ENCODE data around the gene CRHBP.
"Not testable (repeated sequence)": the region's sequence is repeated elsewhere in the genome, so short reads cannot be mapped to it uniquely, and the experiment has no call there.

The CRHBP gene

DNA sequence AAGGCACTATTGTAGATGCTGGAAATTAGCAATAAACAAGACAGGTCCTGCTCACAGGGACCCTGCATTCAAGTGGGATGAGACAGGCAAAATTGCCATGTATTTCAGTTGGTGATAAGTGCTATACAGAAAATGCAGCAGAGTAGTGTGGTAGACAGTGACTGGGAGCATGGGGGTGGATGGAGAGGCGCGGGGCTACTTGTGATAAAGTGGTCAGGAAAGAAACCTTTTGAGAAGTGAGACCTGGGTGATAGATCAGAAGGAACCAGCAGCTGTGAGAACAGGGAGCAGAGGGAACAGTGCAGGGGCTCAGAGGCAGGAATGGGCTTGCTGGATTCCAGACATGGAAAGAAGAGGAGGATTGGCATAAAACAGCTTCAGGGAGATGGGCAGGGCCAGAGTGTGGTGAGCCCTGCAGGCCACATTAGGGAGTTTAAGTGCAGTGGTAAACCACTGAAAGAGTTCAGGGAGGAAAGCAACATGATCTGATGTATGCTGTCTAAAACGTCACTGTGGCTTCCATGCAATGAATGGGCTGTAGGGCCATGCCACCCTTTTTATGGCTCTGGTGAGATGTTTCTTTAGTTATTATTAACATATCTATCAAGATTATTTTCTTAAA is 7.3 kb downstream of the CRHBP start:
- DNase-seq, result no peak

DNA sequence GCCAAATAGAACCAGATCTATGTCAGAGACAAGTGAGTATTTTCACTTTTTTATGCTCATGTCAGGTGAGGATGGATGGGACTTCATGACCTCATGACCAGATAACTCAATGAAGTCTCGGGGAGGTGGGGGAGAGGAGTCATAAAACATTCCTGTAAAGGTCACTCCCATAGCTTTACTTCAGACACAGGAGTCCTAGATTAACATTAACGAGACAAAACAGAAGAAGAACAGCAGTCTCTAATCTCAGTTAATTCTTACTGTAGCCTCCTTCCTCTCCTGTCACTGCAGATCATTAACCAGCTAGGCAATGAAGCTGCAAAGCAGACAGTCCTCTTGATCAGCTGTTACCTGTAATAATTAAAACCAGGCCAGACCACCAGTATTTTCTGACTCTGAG is 11.2 kb downstream of the CRHBP start:
- DNase-seq, result no peak

DNA sequence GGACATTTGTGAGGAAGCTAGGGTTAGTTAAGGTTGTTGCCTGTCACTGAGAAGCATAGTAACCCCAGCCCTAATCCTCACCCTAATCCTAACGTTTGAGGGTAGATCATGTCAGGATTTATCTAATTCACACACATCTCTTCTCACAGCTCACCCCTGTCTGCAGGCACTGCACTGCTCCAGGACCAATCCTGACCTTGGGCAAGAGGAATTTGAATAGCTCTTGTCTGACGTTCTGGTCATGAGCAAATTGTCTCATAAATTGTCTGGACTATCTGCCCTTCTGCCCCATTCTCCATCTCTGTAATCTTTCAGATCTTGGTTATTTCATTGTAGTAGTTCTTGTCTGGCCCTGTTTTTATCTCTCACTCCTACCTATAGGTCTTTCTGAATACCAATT is 18.7 kb downstream of the CRHBP start:
- no peak for DNase-seq

DNA sequence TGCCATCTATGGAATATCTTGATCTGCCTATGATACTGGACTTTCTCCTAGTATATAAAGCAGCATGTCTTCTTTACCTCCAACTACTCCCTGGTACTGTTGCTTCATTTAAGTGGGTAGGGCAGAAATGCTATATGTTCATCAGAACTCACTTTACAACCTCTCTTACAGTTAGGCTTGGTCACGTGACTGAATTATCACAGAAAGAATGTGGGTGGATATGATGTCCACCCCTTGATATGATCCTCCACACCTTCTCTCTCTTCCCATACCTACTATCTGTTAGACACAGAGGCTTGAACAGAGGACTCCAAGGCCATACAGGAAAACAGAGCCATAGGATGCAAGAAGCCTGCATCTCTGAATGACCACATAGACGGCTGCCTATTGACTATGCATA is 19.8 kb downstream of the CRHBP start:
- no peak for DNase-seq

DNA sequence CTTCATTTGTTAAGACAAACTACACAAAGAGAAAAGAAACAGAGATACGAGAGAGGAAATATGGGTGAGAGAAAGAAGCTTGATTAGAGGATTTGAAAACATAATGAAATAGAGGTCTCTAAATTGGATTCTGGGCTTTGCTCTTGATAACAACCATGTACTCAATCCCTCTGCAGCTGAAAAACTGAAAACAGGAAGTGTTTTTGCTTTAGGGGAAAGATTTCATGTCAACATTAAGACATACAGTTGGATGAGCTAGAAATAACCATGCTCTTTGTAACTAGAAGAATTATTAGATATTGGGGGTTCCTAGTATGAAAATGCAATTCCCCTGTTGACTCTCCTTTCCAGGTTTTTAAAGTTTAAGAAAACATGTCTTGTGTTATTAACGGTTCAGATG is 21.9 kb downstream of the CRHBP start:
- no peak for DNase-seq

DNA sequence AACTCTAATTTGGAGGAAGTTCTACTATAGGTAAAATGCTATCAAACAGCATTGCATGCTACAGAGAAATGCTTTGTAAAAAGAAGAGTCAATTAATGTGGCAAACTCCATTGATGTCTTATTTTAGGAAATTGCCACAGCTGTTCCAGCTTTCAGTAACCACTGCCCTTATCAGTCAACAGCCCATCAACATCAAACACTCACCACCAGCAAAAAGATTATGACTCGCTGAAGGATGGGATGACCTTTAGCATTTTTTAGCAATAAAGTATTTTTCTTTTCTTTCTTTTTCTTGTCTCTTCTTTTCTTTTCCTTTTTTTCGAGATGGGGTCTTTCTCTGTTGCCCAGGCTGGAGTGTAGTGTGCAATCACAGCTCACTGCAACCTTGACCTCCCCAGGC is 26.0 kb downstream of the CRHBP start:
- DNase-seq, result no peak

DNA sequence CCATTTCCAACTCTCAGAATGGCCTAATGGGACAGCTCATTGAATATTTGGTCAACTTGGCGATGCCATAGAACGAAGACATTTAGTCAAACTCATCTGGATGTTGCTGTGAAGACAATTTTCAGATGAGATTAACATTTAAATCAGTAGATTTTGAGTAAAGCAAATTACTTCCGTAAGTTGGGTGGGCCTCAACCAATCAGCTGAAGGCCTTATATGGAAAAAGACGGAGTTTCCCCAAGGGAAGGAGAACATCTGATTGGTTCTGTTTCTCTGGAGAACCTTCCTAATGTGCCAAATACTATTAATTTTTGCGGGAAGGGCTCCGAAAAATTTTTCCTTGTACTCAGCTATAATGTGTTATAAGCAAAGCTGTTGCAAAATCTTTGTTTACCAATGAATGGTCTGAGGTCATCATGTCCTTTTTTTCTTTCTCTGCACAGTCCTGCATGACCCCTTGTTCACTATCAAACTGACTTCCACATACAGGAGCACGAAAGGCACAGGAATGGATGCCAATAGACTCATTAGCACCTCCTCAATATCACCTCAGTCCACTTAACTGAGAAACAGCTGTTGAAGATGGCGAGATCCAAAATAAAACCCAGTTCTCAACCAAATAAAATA is 27.8 kb downstream of the CRHBP start:
- DNase-seq, result no peak

DNA sequence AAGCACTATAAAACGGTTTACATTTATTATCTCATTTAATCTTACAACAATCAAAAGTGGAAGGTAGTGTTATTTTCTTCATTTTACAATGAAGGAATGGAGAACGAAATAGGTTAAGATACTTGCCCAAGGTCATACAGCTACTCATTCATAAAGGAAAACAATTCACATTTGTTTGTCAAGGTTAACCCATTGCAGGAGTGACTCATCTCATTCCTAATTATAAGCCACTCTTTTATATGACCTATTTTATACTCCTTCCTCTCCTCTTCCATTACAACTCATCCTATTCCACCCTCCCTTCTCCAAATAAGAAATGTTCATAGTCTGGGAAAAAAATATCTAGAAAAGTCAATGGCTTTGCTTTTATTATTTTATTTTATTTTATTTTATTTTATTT is 29.6 kb downstream of the CRHBP start:
- DNase-seq, result no peak

DNA sequence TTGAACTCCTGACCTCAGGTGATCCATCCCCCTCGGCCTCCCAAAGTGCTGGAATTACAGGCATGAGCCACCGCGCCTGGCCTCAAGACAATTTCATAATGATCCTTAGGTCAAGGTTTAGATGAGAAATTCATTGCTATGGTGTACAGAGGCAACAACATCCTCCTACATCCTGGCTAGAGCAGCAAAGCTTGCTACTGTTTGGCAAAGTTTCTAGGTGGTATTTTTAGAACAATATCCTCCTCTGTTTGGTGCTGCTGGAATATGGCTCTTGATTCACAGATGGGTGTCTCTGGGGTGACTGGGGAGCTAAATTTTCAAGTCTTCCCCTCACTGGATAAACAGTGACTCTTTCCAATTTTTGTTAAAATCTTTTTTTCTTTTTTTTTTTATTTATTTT is 30.6 kb downstream of the CRHBP start:
- DNase-seq, result no peak

DNA sequence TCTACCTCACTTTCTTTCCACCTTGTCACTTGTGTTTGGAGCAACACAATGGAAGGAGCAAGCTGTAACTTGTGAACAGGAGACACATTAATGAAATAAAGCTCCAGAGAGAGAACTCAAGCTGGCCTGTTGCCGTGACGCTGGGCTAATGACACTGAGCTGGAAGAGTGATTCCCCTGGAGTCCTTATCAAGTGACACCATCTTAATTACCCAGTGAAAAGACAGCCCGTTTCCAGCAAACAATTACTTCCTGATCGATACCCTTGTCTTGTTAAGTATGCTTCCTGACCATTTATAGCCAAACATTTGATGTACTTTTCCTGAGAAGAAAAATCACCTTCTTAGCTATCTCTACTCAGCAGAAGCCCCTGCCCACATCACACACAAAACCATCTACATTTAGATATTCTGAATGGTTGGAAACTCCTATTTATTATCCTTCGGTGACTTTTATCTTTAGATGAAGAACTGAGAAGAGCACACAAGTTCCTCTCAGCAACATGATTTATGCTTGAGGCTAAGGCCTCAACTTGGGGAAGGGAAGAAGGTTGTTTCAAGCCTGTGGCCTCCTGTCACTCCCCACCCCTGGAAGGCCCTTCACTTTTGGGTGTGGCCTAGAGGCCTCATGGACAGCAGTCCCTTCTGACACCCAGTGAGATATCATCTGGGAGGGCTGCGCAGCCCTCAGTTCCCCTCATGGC is 34.1 kb downstream of the CRHBP start:
- no peak for DNase-seq

DNA sequence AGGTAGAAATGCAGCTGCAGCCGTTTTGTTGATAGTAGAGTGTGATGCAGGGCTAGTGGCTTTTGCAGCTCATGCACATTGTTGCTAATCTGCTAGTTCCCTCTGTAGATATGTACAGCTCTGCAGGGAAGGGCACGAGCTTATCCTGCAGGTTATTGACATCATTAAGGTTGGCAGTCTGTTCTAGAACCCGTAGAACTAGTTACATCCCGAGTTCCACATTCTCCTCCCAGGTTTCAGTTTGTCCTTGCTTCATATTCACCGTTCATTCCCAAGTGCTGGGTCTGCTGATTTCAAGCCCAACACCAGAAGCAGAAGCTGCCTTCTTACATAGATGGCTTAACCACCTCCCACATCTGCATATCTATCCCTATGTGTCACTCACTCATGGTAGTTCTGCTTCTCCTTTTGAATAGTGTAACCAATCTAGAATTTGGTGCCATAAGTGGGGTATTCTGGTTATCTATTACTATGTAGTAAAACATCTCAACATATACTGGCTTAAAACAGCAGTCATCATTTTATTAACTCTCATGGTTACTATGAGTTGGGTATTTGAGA is 38.1 kb downstream of the CRHBP start:
- DNase-seq, result no peak

DNA sequence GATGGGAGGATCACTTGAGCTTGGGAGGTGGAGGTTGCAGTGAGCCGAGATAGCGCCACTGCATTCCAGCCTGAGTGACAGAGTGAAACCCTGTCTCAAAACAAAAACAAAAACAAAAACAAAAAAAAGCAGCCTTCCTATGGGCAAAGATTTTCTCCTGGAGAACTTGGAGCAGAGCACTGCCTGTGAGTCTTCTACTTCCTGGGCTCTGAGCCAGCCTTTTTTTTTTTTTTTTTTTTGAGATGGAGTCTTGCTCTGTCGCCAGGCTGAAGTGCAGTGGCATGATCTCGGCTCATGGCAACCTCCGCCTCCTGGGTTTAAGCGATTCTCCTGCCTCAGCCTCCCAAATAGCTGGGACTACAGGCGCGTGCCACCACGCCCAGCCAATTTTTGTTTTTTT is 40.6 kb downstream of the CRHBP start:
- not testable (repeated sequence) for DNase-seq

DNA sequence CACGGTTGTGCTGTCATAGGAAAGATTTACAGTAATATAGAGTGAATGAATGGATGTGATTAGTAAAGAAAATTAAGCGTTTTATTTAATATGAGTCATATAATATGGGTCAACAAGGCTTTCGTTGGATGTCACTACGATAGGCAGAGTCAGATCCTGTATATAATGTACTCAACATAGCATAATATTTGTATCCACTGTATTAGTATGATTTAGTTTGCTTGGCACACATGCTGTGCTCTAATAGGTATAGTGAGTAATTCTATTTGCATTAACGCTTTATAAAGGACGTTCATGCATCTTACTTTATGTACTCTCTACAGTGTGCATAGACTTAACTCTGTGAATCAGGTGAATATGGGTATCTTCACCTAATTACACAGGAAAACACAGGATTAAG is 41.5 kb downstream of the CRHBP start:
- no peak for DNase-seq

DNA sequence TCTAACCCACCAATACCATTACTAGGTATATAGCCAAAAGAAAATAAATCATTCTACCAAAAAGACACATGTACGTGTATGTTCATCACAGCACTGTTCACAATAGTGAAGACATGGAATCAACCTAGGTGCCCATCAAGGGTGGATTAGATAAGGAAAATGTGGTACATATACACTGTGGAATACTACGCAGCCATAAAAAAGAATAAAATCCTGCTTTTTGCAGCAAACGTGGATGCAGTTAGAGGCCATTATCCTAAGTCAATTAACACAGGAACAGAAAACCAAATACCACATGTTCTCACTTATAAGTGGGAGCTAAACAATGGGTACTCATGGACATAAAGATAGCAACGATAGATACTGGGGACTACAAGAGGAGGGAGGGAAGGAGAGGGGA is 45.4 kb downstream of the CRHBP start:
- DNase-seq, result not testable (repeated sequence)

DNA sequence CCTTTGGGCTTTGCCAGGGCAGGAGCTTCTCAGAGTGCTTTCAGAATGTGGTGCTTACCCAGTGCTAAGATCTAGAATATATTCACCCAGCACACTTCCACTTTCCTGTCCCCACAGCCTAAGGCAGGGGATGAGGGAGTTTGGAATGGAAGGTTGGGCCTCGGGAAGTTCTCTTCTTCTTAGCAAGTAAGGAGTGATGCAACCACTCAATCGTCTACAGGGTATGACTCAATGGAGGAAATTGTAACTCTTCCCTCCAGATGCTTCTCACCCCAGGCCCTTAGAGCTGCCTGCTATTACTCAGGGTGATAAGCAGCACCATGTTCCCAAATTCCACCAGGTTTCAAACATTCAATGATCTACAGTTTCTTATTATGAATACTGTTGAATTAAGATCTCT is 46.6 kb downstream of the CRHBP start:
- no peak for DNase-seq

DNA sequence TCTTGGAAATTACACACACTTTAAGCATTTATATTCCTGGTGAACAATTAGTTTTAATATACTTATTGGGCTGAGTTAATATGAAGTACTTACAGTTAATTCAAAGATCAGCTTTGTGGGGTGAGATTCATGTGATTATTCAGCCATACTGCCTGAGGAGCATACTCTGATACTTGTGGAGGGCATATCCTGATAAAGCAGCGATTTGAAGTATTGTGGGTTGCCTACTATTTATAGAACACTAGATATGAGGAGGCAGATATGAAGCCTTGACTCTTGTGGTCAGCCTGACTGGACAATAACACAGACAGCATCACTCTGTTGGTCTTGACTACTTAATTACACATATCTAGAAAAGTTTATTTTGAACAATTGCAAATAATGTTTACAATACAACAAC is 50.4 kb downstream of the CRHBP start:
- DNase-seq, result no peak

DNA sequence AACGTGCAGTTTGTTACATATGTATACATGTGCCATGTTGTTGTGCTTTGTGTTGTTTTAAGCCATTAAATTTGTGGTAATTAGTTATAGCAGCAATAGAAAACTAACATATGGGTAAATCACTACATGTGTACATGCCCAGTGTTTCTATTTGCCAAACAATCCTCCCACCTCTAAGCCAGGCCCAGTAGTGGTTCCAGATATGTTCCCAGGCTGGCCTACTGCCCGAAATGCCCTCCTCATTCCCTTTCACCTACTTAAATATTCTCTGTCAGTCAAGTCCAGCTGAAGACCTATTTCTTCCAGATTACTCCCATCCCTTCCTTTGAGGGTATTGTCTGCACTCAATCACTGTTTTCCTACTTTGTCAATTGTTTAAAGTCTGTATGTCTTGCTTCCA is 53.3 kb downstream of the CRHBP start:
- DNase-seq, result no peak

DNA sequence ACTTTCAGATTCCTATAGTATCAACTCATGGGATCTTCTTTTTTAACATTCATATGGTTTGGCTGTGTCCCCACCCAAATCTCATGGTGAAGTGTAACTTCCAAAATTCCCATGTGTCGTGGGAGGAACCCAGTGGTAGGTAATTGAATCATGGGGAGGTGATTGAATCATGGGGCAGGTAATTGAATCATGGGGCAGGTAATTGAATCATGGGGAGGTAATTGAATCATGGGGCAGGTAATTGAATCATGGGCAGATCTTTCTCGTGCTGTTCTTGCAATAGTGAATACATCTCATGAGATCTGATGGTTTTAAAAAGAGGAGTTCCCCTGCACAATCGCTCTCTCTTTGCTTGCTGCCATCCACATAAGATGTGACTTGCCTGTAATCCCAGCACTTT is 55.6 kb downstream of the CRHBP start:
- DNase-seq, result no peak

DNA sequence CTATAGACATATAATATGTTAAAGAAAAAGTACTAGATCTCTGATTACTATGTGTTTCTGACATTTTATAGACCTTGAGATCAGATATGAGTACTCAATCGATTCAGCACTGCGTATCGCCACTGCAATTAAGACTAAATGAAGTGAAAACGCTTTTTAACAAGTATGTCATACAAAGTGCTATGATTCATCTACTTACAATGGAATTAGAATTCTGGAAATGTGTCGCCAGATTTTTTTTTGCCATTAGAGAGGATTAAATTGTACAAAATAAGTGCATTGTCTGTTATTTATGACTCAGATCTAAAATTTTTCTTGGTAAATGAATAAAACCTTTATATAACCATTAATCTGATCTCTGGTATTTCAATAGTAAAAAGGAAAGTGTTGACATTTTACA is 57.4 kb downstream of the CRHBP start:
- DNase-seq, result no peak

DNA sequence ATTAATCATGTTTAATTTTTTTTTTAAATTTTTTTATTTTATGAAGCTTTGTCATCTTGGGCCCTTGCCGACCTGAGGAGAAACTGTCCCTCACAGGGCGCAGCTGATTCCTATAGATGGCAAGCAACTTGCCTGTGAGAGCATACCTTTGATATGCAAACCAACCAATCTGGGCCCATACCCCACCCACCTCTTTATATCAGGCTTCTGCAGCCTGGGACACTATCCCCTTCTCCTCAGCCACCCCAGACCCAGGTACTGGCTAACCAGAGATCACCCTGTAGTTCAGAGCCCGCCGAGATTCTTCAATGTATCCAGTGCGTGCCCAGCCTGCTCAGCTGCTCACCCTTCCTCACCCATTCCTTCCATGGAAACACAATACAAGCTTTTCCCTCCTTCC is 58.7 kb downstream of the CRHBP start:
- DNase-seq, result no peak

DNA sequence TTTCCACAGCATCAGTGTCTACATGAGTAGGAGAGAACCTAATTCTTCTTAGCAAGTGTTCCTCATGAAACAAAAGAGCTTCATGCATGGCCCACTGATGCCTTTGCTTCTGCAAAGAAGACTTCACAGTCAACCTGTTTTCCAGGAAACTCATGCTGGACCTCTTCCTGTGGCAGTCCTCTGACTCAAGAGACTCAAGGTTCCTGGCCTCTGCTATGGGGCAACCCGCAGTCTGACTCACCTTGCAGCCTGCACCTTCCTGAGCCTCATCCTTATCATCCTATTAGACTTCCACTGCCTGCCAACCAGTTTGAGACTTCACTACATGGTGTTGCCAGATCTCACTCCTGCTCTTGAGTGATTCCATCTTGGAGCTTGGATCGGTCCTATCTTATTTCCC is 59.8 kb downstream of the CRHBP start:
- no peak for DNase-seq

DNA sequence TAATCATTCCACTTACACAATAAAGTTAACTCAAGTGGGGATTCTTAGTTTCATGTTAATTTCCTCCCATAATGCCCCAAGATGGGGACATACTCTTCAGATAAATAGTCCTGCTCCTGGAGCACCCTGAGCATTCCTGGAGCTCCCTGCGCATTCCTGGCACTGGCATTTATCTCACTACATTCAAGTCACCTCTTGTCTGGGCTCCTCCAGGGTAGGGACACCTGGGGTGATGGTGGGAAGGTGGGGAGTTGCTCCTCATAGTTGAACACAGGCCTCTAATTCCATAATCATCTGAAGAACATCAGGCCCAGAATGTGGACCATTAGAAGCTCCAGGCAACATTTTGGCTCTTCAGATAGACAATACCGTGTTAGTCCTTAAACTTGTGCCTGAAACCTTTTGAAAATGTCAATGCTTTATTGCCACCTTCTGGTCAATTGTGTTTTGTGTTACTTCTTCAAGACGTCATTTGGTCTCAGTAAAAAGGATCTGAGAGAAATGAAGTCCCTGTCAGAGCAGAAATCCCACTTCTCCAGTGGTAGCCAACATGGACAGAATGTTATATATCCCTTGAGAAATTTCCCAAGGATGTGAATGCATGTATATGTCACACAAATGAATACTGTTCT is 63.2 kb downstream of the CRHBP start:
- DNase-seq, result no peak

DNA sequence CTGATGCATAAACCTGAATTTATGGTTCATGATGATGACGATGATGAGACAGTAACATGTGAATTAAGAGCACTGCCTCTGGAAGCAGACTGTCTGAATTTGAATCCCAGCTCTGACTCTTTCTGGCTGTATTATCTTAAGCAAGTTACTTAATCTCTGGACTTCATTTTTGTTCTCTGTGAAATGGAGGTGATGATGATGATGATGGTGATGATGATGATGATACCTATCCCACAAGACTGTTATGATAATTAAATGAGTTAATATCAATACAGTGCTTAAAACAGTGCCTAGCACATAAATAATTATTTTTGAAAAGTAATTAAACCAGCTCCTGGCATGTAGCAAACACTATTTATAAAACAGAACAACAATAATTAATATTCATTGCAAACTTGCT is 64.1 kb downstream of the CRHBP start:
- DNase-seq, result no peak

DNA sequence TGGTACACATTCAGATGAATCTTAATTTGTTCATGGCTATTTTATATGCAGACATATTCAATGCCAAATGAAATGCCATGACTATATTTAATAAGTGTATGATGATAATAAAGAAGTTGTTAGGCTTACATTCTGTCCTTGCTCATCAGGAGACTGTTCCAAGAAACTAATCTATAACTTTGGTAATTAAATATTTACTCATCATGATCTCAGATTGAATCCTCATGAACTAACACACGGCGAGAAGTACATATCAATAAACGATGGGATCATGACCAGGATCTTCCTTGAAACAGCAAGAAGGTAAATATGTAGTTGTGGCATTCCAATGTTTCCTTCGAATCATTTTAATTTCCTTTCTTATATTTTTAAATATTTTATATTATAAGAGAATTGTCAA is 64.8 kb downstream of the CRHBP start:
- no peak for DNase-seq

Measured in stimulated activated CD4-positive, alpha-beta T cell treated with anti-CD3 and anti-CD28 coated beads, Interleukin-4, amount 100 ng/mL, for 1 hour (primary cell).